ENCODE data around the gene CAPN12.
A peak's percentile ranks its signal among the peaks of the same experiment; 100 is the strongest.

Gene CAPN12

DNA sequence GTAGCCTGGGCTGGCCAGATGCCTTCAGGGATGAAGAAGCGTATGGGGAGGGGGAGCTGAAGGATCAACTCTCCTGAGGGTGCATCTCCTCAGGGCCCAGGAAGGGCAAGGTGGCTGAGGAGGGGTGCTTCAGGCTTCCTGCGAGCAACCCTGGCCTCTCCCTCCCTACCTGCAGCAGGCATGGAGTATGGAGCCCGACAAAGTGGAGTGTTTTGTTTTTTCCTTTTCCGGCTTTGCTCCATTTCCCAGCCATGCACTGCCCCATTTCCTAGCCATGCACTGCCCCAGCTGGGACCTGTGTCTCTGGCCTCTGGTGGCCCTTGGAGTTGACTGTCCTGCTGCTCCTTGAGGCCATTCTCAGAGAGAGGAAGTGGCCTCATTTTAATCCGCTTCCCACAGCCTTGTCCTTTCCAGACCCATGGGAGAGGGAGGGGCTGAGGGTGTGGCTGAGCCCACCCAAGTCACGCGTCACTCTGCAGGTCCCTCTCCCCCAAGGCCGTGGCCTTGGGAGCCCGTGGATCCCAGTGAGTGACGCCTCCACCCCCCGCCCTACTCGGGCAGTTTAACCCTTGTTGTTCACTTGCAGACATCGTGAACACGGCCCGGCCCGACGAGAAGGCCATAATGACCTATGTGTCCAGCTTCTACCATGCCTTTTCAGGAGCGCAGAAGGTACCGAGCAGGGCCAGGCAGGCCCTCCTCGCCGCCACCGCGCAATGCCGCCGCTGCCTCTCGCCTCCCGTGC lies 34.4 kb downstream of the CAPN12 start:
- TF ChIP-seq, protein P1, sequence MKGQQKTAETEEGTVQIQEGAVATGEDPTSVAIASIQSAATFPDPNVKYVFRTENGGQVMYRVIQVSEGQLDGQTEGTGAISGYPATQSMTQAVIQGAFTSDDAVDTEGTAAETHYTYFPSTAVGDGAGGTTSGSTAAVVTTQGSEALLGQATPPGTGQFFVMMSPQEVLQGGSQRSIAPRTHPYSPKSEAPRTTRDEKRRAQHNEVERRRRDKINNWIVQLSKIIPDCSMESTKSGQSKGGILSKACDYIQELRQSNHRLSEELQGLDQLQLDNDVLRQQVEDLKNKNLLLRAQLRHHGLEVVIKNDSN (IDR thresholded peaks at IDR 0.05), result no peak
- TF ChIP-seq TEAD4 (IDR thresholded peaks at IDR 0.05) (no peak), FOXM1 (IDR thresholded peaks at IDR 0.05; ENCODE audit: borderline replicate concordance, low read depth) (no peak), CREB1 (IDR thresholded peaks at IDR 0.05; ENCODE audit: low read depth) (no peak), NFIC (IDR thresholded peaks at IDR 0.05) (no peak), YY1 (IDR thresholded peaks at IDR 0.05; ENCODE audit: low read depth) (no peak)
- TF ChIP-seq, protein P2, sequence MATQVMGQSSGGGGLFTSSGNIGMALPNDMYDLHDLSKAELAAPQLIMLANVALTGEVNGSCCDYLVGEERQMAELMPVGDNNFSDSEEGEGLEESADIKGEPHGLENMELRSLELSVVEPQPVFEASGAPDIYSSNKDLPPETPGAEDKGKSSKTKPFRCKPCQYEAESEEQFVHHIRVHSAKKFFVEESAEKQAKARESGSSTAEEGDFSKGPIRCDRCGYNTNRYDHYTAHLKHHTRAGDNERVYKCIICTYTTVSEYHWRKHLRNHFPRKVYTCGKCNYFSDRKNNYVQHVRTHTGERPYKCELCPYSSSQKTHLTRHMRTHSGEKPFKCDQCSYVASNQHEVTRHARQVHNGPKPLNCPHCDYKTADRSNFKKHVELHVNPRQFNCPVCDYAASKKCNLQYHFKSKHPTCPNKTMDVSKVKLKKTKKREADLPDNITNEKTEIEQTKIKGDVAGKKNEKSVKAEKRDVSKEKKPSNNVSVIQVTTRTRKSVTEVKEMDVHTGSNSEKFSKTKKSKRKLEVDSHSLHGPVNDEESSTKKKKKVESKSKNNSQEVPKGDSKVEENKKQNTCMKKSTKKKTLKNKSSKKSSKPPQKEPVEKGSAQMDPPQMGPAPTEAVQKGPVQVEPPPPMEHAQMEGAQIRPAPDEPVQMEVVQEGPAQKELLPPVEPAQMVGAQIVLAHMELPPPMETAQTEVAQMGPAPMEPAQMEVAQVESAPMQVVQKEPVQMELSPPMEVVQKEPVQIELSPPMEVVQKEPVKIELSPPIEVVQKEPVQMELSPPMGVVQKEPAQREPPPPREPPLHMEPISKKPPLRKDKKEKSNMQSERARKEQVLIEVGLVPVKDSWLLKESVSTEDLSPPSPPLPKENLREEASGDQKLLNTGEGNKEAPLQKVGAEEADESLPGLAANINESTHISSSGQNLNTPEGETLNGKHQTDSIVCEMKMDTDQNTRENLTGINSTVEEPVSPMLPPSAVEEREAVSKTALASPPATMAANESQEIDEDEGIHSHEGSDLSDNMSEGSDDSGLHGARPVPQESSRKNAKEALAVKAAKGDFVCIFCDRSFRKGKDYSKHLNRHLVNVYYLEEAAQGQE (IDR thresholded peaks at IDR 0.05; ENCODE audit: low read depth), result no peak

DNA sequence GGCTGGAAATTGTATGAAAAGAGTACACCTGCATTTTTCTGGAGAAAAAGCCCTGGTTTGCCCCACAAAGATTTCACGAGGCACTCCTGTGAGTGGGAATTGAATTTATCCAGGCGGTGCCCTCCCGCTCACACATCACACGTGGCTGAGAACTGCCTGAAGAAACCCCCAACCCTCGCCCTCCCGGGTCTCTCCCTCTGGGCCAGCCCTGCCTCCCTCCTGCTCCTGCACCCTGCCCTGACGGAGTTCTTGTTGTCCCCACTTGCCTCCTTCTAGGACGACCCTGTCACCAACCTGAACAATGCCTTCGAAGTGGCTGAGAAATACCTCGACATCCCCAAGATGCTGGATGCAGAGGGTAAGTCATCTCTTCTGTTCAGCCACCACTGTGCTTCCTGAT lies 35.2 kb downstream of the CAPN12 start:
- TF ChIP-seq EGR1 (IDR thresholded peaks at IDR 0.05) (no peak), CREB1 (IDR thresholded peaks at IDR 0.05; ENCODE audit: low read depth) (no peak), FOXM1 (IDR thresholded peaks at IDR 0.05; ENCODE audit: borderline replicate concordance, low read depth) (no peak)

DNA sequence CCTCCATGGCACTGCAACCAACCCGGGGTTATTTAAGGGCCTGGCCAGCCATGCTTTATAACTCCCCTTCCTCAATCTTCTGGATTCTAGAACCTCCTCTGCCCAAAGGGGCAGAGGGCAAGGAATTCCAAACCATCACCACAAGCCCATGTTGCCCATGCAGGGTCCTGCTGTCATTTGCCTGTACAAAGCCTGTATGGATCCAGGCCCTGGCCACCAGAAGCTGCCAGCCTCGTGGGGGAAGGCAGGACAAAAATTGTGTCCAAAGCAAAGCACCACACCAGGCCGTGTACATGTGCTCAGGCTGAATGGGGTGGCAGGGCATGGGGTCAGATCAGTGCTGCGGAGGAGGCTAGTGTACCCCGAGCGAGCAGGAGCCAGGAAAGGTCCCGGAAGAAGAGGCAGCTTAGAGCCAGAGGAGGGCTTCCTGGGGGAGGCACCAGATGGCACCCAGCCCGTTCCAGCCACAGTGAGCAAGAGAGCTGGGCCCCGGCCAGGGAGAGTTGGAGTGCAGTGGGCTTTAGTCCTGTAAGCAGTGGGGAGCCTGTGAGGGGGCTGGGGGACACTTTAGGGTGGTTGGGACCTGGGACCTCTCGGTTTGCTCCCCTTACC lies 35.8 kb downstream of the CAPN12 start:
- TF ChIP-seq NFIC (IDR thresholded peaks at IDR 0.05) (no peak), TEAD4 (IDR thresholded peaks at IDR 0.05) (no peak), ZBTB7A (IDR thresholded peaks at IDR 0.05; ENCODE audit: low read depth) (no peak), EP300 (IDR thresholded peaks at IDR 0.05; ENCODE audit: borderline replicate concordance) (no peak)
- TF ChIP-seq, protein P1 (IDR thresholded peaks at IDR 0.05), result no peak
- TF ChIP-seq, protein P2 (IDR thresholded peaks at IDR 0.05; ENCODE audit: low read depth), result no peak

DNA sequence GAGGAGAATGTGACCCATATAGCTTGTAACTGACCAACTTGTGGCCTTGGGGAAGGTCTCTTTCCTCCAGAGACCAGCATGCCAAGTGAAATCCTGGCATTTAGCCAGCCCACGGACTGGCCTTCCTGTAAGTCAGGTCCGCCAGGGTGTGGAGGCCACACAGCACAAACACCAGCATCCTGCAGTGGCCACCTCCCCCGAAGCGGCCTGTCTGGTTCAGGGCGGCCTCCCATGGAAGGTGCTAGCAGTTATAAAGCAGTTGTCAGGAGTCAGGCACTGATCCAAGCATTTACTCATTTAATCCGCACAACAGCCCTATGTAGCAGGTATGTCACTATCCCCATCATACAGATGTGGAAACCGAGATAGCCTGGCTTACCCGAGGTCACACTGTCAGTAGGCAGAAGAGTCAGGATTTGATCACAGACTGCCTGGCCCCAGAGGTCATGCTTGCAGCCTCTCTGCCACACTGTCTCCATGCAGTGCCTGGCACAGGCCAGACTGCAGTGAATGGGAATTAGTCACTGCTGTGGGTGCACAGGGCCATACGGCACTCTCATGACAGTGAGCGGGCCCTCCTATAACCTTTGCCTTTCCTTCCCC lies 36.7 kb downstream of the CAPN12 start:
- TF ChIP-seq NFIC (IDR thresholded peaks at IDR 0.05), result peak; percentile 71
- TF ChIP-seq ZBTB7A (IDR thresholded peaks at IDR 0.05; ENCODE audit: low read depth), result no peak

DNA sequence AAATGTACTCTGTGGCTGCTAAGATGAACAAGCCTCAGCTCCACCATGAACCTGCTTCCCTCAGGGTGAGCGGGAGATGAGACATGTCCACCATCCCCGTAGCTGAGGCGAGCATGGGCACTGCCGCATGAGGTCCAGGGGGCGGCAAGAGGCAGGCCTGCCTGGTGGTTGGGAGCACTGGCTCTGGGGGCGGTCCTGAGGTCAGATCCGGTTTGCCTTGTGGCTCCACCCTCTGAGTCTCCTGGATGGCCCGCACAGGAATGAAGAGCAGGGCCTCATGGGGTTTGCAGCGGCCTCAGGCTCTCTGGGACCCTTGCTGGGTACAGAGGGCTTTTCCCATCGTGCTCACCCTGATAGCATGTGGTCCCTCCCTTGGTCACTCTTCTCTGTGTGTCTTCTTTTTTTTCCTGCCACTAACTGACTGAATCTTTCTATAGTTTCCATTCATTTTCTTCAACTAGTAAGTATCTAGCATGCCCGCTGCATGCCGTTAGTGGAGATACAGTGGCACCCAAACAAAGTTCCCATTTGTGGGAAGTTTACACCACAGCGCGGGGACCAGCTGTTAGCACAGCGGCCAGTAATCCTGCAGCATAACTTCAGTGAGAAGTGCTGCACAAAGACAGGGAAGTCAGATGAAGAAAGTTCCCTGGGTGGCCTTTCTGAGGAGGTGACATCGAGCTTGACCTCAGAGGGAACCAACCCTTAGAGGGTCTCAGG lies 37.3 kb downstream of the CAPN12 start:
- TF ChIP-seq, protein P2 (IDR thresholded peaks at IDR 0.05; ENCODE audit: low read depth), result no peak
- no peak for TF ChIP-seq EGR1 (IDR thresholded peaks at IDR 0.05)
- TF ChIP-seq, protein P3, sequence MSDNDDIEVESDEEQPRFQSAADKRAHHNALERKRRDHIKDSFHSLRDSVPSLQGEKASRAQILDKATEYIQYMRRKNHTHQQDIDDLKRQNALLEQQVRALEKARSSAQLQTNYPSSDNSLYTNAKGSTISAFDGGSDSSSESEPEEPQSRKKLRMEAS (IDR thresholded peaks at IDR 0.05), result peak; percentile 32; the same call in 1 of the 2 replicates
- TF ChIP-seq TEAD4 (IDR thresholded peaks at IDR 0.05), result no peak
- TF ChIP-seq YY1 (IDR thresholded peaks at IDR 0.05; ENCODE audit: low read depth), result no peak
- TF ChIP-seq TCF12 (IDR thresholded peaks at IDR 0.05; ENCODE audit: low read depth), result no peak

Measured in Ishikawa (cell line).